HG02588 (cell line): ENCODE results near the gene ZBTB48.
A peak's percentile ranks its signal among the peaks of the same experiment; 100 is the strongest.

Source experiments
- ATAC-seq: cut with Tn5 transposase; IDR thresholded peaks from one replicate; pipeline ENCODE4 v1.9.1; 2021; ENCODE audit warnings: mild to moderate bottlenecking, moderate library complexity; ENCODE audit not compliant: unreplicated experiment

Gene ZBTB48

DNA sequence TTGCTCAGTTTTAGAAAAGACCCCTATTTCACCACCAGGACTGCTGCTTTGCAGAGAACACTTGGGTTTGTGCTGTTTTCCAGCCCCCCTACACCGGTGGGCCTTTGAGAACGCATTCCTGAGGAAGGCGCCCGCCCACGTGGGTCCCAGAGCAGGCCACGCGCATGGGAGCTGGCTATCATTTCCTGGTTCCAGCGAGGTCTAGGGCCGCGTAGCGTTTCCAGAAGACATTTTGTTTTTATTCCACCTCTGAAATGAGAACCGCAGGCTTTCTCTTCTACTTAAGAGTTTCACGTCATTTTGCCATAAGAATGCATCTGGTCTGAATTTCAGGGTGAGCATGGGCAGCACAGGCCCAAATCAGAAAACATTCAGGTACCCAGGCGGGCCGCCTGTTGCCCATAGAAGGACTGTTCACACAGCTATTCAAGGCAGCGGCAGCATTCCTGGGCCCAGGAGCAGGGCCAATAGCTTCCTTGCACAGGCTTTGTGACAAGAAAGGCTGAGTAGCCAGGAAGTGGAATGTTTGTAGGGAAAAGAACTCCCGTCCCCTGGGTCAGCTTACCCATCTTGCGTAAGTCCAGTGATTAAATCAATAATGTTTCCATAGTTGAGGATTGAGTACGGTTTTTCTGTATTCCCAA lies 24.2 kb downstream of the ZBTB48 start:
- ATAC-seq: no peak

GRCh38 chr1:6612641-6613360 lies 33.0 kb downstream of the ZBTB48 start:
- peak; percentile 33 for ATAC-seq

GRCh38 chr1:6613361-6614018 lies 33.7 kb downstream of the ZBTB48 start, which contains the start of gene PHF13:
Gene PHF13 (plus strand): TSS chr1:6613731. CDS start chr1:6614067, 336 bp downstream.
- peak; percentile 81 for ATAC-seq

GRCh38 chr1:6614019-6614928 lies 34.5 kb downstream of the ZBTB48 start:
- ATAC-seq: no peak

DNA sequence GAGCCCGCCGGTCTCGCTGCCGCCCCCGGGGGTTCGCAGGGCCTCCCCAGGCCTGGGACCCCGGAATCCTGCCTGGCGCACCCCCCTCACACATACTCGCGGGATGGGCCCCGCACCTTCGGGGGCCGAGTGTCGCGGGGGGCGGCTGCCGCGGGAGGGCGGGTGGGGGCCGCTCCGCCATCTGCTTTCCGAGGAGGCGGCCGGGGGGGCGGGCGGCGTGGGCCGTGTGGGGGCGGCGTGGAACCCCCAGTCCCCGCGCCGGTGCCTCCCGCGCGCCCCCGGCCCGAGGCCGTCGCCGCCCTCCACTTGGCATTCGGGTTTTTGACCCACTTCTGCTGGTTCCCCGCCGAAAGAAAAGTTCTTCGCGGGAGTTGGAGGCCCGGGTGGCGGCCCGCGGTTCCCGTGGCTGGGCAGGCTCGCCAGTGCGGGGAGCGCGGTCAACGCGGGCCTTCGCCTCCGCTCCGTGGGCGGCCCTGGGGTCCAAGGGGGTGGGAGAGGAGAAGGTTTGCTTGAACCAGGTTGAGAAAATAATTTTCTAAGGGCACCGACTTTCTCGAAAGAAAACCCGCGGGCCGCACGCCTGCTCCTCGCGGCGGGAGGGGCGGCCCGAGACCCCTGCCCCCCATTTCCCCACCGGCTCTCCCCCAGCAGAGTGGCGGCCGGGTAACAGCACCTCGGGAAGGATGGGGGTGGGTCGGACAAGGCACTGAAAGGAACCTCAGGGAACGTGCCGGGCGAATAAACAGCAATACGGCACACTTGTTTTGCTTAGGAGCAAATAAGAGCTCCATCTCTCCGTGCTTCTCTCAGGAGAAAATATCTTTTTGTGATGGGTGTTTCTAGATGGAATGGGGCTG lies 35.4 kb downstream of the ZBTB48 start:
- ATAC-seq: no peak

DNA sequence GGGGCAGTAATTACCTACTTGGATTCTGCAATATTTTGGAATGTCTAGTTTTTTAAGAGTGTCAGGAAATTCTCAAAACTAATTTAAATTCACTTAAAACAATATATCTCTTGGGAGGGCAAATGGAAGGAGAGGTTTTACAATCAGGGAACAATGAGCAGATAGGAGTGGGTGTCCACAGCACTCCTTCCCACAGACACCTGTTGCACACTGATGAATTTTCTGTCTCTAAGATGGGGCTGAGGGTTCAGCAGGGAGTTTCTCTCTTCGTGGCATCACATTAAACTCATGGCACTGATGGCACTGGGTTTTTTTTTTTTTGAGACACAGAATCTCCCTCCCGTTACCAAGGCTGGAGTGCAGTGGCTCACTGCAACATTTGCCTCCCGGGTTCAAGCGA lies 39.3 kb downstream of the ZBTB48 start:
- ATAC-seq: no peak

DNA sequence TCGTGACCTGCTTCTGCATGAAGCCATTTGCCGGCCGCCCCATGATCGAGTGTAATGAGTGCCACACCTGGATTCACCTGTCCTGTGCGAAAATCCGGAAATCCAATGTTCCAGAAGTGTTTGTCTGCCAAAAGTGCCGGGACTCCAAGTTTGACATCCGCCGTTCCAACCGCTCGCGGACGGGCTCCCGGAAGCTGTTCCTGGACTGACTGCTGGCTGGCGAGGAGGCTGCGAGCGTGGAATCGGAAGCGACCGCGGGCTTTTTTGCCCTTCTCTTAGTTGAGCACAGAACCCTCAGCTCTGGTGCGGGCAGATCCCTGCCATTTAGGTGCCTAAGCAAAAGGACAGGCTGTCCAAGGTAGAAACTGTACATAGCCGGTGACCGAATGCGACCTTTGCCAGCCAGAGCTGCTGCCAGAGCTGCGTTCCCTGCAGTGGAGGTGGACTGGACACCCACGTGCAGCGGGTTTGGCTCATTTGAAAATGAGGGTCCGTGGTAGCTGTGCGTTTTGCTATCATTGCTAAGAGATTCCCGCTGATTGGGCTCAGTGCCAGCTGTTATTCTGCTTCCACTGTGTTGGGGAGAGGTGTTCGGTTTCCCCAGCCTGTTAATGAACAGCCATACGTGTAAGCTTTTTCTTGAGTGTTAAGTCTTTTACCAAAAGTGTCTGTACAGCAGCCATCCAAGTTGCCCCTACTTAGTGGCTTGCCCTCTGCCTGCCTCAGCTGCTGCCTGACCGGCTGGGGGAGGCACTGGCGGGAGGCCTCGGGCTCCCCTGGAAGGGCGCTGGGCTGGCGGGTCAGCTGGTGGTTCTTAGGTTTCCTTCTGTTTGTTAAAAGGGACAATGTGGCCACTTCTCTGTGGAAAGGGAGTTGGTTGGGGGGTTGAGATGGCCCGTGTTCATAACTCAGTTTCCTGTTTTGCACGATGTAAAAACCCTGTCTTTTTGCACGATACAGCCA lies 41.9 kb downstream of the ZBTB48 start:
- ATAC-seq: no peak

DNA sequence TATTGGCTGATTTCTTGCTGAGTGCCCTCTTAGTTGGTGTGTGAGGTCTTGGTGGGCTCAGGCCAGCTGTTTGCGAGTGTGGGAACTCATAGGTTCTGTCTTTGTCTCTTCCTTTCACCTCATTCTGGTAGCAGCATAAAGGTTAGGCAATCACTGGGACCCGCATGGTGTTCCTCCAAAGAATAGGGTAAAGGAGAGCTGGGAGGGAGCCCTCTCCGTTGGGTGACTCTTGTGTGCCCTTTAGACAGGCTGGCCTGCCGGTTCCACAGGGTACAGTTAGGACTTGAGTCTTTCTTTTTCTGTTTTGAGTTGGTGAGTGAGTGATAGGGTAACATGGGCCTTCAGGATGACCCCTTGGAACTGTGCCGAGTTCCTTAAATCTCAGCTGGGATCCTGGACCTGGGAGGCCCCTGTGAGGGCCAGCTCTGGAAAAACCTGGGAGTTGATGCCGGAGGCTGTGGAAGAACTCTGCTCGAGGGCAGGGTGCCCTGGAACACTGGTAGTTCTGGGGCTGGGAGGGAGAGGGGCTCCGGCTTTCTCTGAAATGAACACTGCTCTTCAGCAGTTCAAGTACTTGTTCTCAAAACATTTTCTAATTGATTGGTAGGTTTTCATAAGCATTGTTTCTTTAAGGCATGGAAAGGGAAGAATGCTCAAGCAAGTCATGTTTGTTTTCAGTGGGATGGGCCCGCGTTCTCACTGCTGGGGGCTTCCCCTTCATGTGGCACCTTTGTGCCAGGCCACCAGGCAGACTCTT lies 42.8 kb downstream of the ZBTB48 start:
- no peak for ATAC-seq

- no peak for ATAC-seq
Measured at GRCh38 chr1:6623269-6623965, 43.6 kb downstream of the ZBTB48 start.

GRCh38 chr1:6624710-6625583 lies 45.2 kb downstream of the ZBTB48 start, which contains the start of gene THAP3:
Gene THAP3 (plus strand): TSS chr1:6624868. CDS start chr1:6625219, 351 bp downstream.
- peak; percentile 70 for ATAC-seq

- ATAC-seq: peak; percentile 10
Measured at GRCh38 chr1:6625584-6626149, 45.9 kb downstream of the ZBTB48 start.

GRCh38 chr1:6627031-6627430 lies 47.2 kb downstream of the ZBTB48 start:
- ATAC-seq: no peak

DNA sequence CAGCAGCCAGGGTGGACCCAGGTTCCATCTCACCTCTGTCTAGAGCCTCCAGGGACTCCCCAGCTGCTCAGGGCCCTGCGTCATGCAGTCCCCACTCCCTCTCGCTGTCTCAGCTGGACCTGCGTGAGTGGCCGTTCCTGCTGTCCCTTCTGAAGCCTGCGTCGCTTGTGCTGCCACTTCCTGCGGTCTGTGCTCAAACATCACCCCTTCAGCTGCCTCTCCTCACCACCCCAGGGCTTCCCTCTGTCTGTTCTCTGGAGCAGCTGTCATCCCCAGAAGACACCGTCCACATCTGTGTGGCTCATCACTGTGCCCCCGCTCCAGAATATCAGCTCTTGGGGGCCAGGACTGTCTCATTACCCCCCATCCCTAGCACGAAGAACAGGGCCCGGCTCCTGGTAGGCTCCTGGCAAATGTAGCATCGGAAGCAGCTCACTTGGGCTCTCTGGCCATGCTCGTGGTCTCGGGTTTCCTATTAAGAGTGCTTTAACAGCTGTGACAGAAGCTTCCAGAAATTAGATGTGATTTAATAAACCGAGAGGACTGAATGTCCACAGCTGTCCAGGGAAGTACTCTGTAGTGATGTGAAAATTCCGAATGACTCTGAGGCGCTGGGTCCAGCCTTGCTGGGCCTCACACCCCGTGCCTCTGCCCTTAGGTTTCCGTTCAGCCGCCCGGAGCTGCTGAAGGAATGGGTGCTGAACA lies 48.2 kb downstream of the ZBTB48 start:
- ATAC-seq: no peak

GRCh38 chr1:6628971-6629479 lies 49.2 kb downstream of the ZBTB48 start:
- no peak for ATAC-seq

GRCh38 chr1:6630027-6630426 lies 50.2 kb downstream of the ZBTB48 start:
- no peak for ATAC-seq
